AG09319 (cell line): ENCODE data around the gene CEP128.

Source experiments
- DNase-seq: peaks from one replicate; pipeline ENCODE4 v3.0.0-alpha.2; 2010; ENCODE audit warnings: low read depth; ENCODE audit errors: extremely low read depth
- CTCF ChIP-seq: IDR thresholded peaks from 2 replicates; pipeline ENCODE4 v1.5.1; 2011; ENCODE audit warnings: low read depth, mild to moderate bottlenecking, inconsistent platforms, low read length, moderate library complexity

CEP128 gene

GRCh38 chr14:80781972-80782367, 159.6 kb downstream of the CEP128 start:
- no peak for TF ChIP-seq CTCF
- no peak for DNase-seq

GRCh38 chr14:80780500-80780899, 161.0 kb downstream of the CEP128 start:
- TF ChIP-seq CTCF: no peak
- no peak for DNase-seq

- TF ChIP-seq CTCF: no peak
- no peak for DNase-seq
Measured at GRCh38 chr14:80776657-80777056, 164.9 kb downstream of the CEP128 start.

- no peak for TF ChIP-seq CTCF
- DNase-seq: no peak
Measured at GRCh38 chr14:80776186-80776585, 165.4 kb downstream of the CEP128 start.

GRCh38 chr14:80772504-80772903, 169.0 kb downstream of the CEP128 start:
- no peak for TF ChIP-seq CTCF
- no peak for DNase-seq

GRCh38 chr14:80771201-80771600, 170.3 kb downstream of the CEP128 start:
- DNase-seq: no peak
- no peak for TF ChIP-seq CTCF

GRCh38 chr14:80770114-80770908, 171.2 kb downstream of the CEP128 start:
- no peak for DNase-seq
- no peak for TF ChIP-seq CTCF
